Progenitor cell of endocrine pancreas (in vitro differentiated cells): ENCODE results near the gene UBE2J2. TPM values are rescaled to one million over a fixed set of nuclear protein-coding genes. Genes with fewer than 3 reads are reported as not detected.

Source experiments
- DNase-seq: peaks from one replicate; pipeline ENCODE4 v3.0.0; 2021; ENCODE audit warnings: low spot score; ENCODE audit not compliant: unreplicated experiment
- H3K27ac Mint-ChIP-seq: 2 replicates; pipeline ENCODE4 v1.8.0; 2021; ENCODE audit warnings: mild to moderate bottlenecking, moderate library complexity, mixed read lengths
- H3K27me3 Mint-ChIP-seq: 2 replicates; pipeline ENCODE4 v1.8.0; 2021; ENCODE audit warnings: mixed read lengths
- H3K36me3 Mint-ChIP-seq: 2 replicates; pipeline ENCODE4 v1.8.0; 2022; ENCODE audit warnings: mixed read lengths; ENCODE audit not compliant: insufficient read depth
- H3K4me1 Mint-ChIP-seq: 2 replicates; pipeline ENCODE4 v1.8.0; 2021; ENCODE audit warnings: low read depth, mixed read lengths
- H3K4me3 Mint-ChIP-seq: 2 replicates; pipeline ENCODE4 v1.8.0; 2021; ENCODE audit warnings: low read depth, mild to moderate bottlenecking, moderate library complexity, mixed read lengths
- H3K9me3 Mint-ChIP-seq: 2 replicates; pipeline ENCODE4 v1.8.0; 2021; ENCODE audit warnings: low read depth, mixed read lengths
- total RNA-seq: library from RNA; stranded (reverse); gene quantifications from 2 replicates; pipeline ENCODE4 v1.2.1, GENCODE V29; 2021
- TF ChIP-seq, protein P1 (sequence below): fragments of 200-600 bp; sonication (generic); IDR thresholded peaks from one replicate; pipeline ENCODE4 v1.5.0; 2021; ENCODE audit warnings: antibody characterized with exemption, mild to moderate bottlenecking; ENCODE audit not compliant: unreplicated experiment

The UBE2J2 gene
- total RNA-seq, 1 donor from 2014 or later: 73.6 TPM

DNA sequence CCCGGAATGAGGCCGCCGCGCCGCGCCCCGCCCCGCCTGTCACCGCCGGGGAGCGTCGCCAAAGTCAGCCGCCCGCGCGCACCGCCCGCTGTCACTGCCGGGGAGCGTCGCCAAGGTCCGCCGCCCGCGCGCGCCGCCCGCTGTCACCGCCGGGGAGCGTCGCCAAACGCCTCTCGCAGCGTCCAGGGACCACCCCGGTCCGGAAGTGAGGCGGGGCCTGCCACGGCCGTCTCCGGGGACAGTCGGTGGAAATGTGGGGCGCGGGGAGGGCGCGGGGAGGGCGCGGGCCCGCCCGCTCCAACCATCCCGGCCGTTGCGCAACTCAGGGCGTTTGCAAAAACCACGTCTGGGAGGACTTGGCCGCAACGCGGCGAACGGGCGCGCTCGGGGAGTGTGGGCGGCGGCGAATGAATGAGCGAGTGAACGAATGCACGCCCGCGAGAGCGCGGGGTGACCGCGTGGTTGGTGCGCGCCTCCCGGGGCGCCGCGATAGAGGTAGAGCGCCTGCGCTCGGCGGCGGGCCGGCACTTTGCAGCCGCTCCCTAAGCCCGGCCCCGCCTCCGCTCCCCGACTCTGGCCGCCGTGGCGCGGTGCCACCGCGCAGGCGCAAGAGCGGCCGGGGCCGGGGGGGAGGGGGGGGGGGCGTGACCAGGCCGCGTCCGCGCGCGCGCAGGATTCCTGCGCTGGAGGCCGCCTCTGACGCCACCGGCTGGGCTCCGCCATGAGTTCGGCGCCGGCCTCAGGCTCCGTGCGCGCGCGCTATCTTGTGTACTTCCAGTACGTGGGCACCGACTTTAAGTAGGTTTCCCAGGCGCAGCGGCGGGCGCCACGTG lies 34.5 kb upstream of the UBE2J2 start, which contains the start of the genes ACAP3 and PUSL1:
ACAP3 (minus strand) TSS at position 8 of the 833 bp plus-strand sequence. CDS start 115 bp downstream, outside the sequence.
PUSL1 (plus strand) TSS at position 675 of the 833 bp plus-strand sequence; CDS start at position 722, 47 bp downstream.
- DNase-seq: peak; percentile 73
- peaks cover 14% of the 10 kb centered on the region for H3K4me1 Mint-ChIP-seq
- peak within 1 kb of the TSS; percentile 85 for H3K4me3 Mint-ChIP-seq
- peak within 1 kb of the TSS; percentile 93 for H3K27ac Mint-ChIP-seq
- no peaks in the 10 kb centered on the region for H3K27me3 Mint-ChIP-seq
- H3K9me3 Mint-ChIP-seq: no peaks in the 10 kb centered on the region
- TF ChIP-seq, protein P1, sequence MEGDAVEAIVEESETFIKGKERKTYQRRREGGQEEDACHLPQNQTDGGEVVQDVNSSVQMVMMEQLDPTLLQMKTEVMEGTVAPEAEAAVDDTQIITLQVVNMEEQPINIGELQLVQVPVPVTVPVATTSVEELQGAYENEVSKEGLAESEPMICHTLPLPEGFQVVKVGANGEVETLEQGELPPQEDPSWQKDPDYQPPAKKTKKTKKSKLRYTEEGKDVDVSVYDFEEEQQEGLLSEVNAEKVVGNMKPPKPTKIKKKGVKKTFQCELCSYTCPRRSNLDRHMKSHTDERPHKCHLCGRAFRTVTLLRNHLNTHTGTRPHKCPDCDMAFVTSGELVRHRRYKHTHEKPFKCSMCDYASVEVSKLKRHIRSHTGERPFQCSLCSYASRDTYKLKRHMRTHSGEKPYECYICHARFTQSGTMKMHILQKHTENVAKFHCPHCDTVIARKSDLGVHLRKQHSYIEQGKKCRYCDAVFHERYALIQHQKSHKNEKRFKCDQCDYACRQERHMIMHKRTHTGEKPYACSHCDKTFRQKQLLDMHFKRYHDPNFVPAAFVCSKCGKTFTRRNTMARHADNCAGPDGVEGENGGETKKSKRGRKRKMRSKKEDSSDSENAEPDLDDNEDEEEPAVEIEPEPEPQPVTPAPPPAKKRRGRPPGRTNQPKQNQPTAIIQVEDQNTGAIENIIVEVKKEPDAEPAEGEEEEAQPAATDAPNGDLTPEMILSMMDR: no peak
- H3K36me3 Mint-ChIP-seq: no peaks in the 10 kb centered on the region

- DNase-seq: no peak
- peak overlapping the region; percentile 93 for H3K27ac Mint-ChIP-seq
Observed at GRCh38 chr1:1307261-1307922, 33.7 kb upstream of the UBE2J2 start.

GRCh38 chr1:1306661-1307260 lies 33.1 kb upstream of the UBE2J2 start:
- no peak for DNase-seq
- H3K27ac Mint-ChIP-seq: peak overlapping the region; percentile 93
- peak overlapping the region; percentile 85 for H3K4me3 Mint-ChIP-seq
- H3K27me3 Mint-ChIP-seq: no peaks in the 10 kb centered on the region
- TF ChIP-seq, protein P1: no peak
- peaks cover 14% of the 10 kb centered on the region for H3K4me1 Mint-ChIP-seq
- no peaks in the 10 kb centered on the region for H3K9me3 Mint-ChIP-seq
- no peaks in the 10 kb centered on the region for H3K36me3 Mint-ChIP-seq

More at GRCh38 chr1:1307261-1307922, 33.7 kb upstream of the UBE2J2 start:
- TF ChIP-seq, protein P1: no peak
- Mint-ChIP-seq H3K4me3 (peak overlapping the region; percentile 85), H3K9me3 (no peaks in the 10 kb centered on the region), H3K4me1 (peaks cover 14% of the 10 kb centered on the region), H3K27me3 (no peaks in the 10 kb centered on the region), H3K36me3 (no peaks in the 10 kb centered on the region)

DNA sequence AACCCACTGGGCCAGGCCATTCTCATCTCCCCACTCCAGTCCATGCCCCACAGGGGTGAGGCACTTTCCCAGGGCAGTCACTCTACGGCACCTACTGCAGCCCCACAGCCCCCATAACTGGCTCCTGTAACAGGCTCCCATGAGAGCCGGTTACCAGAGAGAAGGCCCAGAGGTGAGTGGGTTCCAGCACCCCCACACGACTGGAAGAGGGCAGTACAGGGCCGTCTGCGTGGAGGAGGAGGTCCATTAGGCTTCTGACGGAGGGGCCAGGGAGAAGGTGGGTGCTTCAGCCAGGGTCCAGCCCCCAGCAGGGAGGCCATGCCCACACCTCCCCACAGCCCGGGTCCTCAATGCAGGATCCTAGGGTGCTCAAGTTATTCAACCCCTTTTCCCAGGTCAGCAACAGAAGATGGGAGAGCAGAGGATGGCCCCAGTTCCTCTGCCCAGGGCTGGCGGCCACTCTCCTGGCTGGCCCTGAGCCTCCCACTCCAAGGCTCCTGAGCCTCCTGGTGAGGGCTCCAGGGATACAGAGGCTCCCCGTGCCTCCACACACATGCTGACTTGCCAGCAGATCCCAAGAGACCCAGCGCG lies 32.5 kb upstream of the UBE2J2 start:
- no peak overlapping the region for H3K27ac Mint-ChIP-seq
- no peaks in the 10 kb centered on the region for H3K9me3 Mint-ChIP-seq
- H3K4me1 Mint-ChIP-seq: peaks cover 14% of the 10 kb centered on the region
- no peaks in the 10 kb centered on the region for H3K27me3 Mint-ChIP-seq
- no peaks in the 10 kb centered on the region for H3K36me3 Mint-ChIP-seq
- TF ChIP-seq, protein P1: no peak
- H3K4me3 Mint-ChIP-seq: peak overlapping the region; percentile 85
- no peak for DNase-seq
